Activated naive CD8-positive, alpha-beta T cell treated with anti-CD3 and anti-CD28 coated beads, Interleukin-2, amount 10 ng/mL, durations not matched to agents 7 days and 5 days (primary cell): ENCODE measurements around the gene HEY2. TPM values are rescaled to one million over a fixed set of nuclear protein-coding genes. Genes with fewer than 3 reads are reported as not detected.

Experiments used
- ATAC-seq: fragments of 150-1000 bp; cut with Tn5 transposase; one replicate; pipeline ENCODE4 v1.10.0; 2021; ENCODE audit warnings: low read depth, moderate library complexity
- POLR2A ChIA-PET: fragments of 350-600 bp; sonication (Branson Sonifier 250); formaldehyde crosslinking; loops from one replicate; lab custom pipeline; 2021; ENCODE audit warnings: antibody characterized with exemption; lab: Charles Lee
- DNase-seq: peaks from one replicate; pipeline ENCODE4 v3.0.0; 2021
- H3K27ac Mint-ChIP-seq: one replicate; pipeline ENCODE4 v1.8.0; 2022; ENCODE audit warnings: mild to moderate bottlenecking, mixed read lengths
- H3K27me3 Mint-ChIP-seq: one replicate; pipeline ENCODE4 v1.8.0; 2022; ENCODE audit warnings: mild to moderate bottlenecking, moderate library complexity, mixed read lengths
- H3K36me3 Mint-ChIP-seq: one replicate; pipeline ENCODE4 v1.8.0; 2021; ENCODE audit warnings: mild to moderate bottlenecking, mixed read lengths
- H3K4me1 Mint-ChIP-seq: one replicate; pipeline ENCODE4 v1.8.0; 2021; ENCODE audit warnings: mixed read lengths
- H3K4me3 Mint-ChIP-seq: one replicate; pipeline ENCODE4 v1.8.0; 2022; ENCODE audit warnings: mild to moderate bottlenecking, moderate library complexity, mixed read lengths
- H3K9me3 Mint-ChIP-seq: one replicate; pipeline ENCODE4 v1.8.0; 2021; ENCODE audit warnings: mixed read lengths
- total RNA-seq, 2 experiments: library from RNA; stranded (reverse); gene quantifications; one replicate each; pipeline ENCODE4 v1.2.3, GENCODE V29; 2021

HEY2 gene
- total RNA-seq, 2 experiments from 2014 or later: 0.11 to 0.22 TPM

GRCh38 chr6:125789576-125790357, 40.3 kb downstream of the HEY2 start:
- no peaks in the 10 kb centered on the region for H3K9me3 Mint-ChIP-seq
- DNase-seq (peak; percentile 67), ATAC-seq (peak; percentile 21)
- POLR2A ChIA-PET: interaction anchor here (0.6 to 5.2 kb wide), 32 partner anchors 9 to 1508 kb away, joined by 3 to 161 read pairs (median 6); partner anchors contain the start of genes HDDC2, HINT3 and TRMT11
- peaks cover 36% of the 10 kb centered on the region for H3K4me1 Mint-ChIP-seq
- H3K27ac Mint-ChIP-seq: peak overlapping the region; percentile 99
- H3K4me3 Mint-ChIP-seq: peak overlapping the region; percentile 96
- H3K36me3 Mint-ChIP-seq: peaks cover 13% of the 10 kb centered on the region
- H3K27me3 Mint-ChIP-seq: no peaks in the 10 kb centered on the region

GRCh38 chr6:125790358-125791150, 41.1 kb downstream of the HEY2 start, which contains the start of gene NCOA7:
Gene NCOA7 (plus strand): TSS chr6:125790960. CDS start chr6:125815355, 24,395 bp downstream.
- ATAC-seq (peak; percentile 85), DNase-seq (peak; percentile 85)
- POLR2A ChIA-PET: interaction anchor here (0.5 to 5.2 kb wide), 41 partner anchors 8 to 1554 kb away, joined by 3 to 161 read pairs (median 4); partner anchors contain the start of genes HDDC2, HINT3 and TRMT11
- peaks cover 36% of the 10 kb centered on the region for H3K4me1 Mint-ChIP-seq
- peak within 1 kb of the TSS; percentile 99 for H3K27ac Mint-ChIP-seq
- peak within 1 kb of the TSS; percentile 96 for H3K4me3 Mint-ChIP-seq
- H3K36me3 Mint-ChIP-seq: peaks cover 13% of the 10 kb centered on the region
- H3K9me3 Mint-ChIP-seq: no peaks in the 10 kb centered on the region
- H3K27me3 Mint-ChIP-seq: no peaks in the 10 kb centered on the region

- Mint-ChIP-seq H3K4me3 (peak overlapping the region; percentile 89), H3K9me3 (no peaks in the 10 kb centered on the region), H3K4me1 (peaks cover 36% of the 10 kb centered on the region), H3K36me3 (peaks cover 7% of the 10 kb centered on the region), H3K27ac (peak overlapping the region; percentile 77), H3K27me3 (no peaks in the 10 kb centered on the region)
- POLR2A ChIA-PET: interaction anchor here (0.5 to 5.2 kb wide), 31 partner anchors 10 to 1553 kb away, joined by 3 to 161 read pairs (median 6); partner anchors contain the start of genes HDDC2, HINT3 and TRMT11
- DNase-seq: no peak
- ATAC-seq: peak; percentile 43
Observed at GRCh38 chr6:125791151-125791819, 41.9 kb downstream of the HEY2 start.

- no peak for DNase-seq
- Mint-ChIP-seq H3K36me3 (peaks cover 7% of the 10 kb centered on the region), H3K27ac (peak overlapping the region; percentile 77), H3K4me3 (peak overlapping the region; percentile 89), H3K4me1 (peaks cover 36% of the 10 kb centered on the region), H3K27me3 (no peaks in the 10 kb centered on the region), H3K9me3 (no peaks in the 10 kb centered on the region)
- POLR2A ChIA-PET: interaction anchor here (0.9 to 5.2 kb wide), 8 partner anchors 11 to 195 kb away, joined by 3 to 161 read pairs (median 23); partner anchors contain the start of genes HINT3 and TRMT11
- ATAC-seq: no peak
Observed at GRCh38 chr6:125791820-125792165, 42.4 kb downstream of the HEY2 start.

- POLR2A ChIA-PET: interaction anchor here (1.1 to 5.2 kb wide), 5 partner anchors 11 to 194 kb away, joined by 3 to 161 read pairs (median 37); partner anchors contain the start of genes HINT3 and TRMT11
- Mint-ChIP-seq H3K27me3 (no peaks in the 10 kb centered on the region), H3K27ac (no peak overlapping the region), H3K9me3 (no peaks in the 10 kb centered on the region), H3K4me3 (peak overlapping the region; percentile 89), H3K36me3 (peaks cover 5% of the 10 kb centered on the region), H3K4me1 (peaks cover 36% of the 10 kb centered on the region)
- ATAC-seq: no peak
- DNase-seq: no peak
Observed at GRCh38 chr6:125792172-125792571, 42.7 kb downstream of the HEY2 start.

GRCh38 chr6:125792680-125793079, 43.2 kb downstream of the HEY2 start:
- H3K4me3 Mint-ChIP-seq: peak overlapping the region; percentile 31
- peak overlapping the region; percentile 15 for H3K27ac Mint-ChIP-seq

GRCh38 chr6:125793280-125793679, 43.8 kb downstream of the HEY2 start:
- no peak overlapping the region for H3K4me3 Mint-ChIP-seq
- no peaks in the 10 kb centered on the region for H3K9me3 Mint-ChIP-seq
- no peaks in the 10 kb centered on the region for H3K27me3 Mint-ChIP-seq
- H3K36me3 Mint-ChIP-seq: peaks cover 2% of the 10 kb centered on the region
- no peak overlapping the region for H3K27ac Mint-ChIP-seq
- POLR2A ChIA-PET: interaction anchor here (5.2 kb wide), 1 partner anchor 163 kb away, joined by 63 read pairs; the partner anchor contains the start of gene HINT3
- DNase-seq (no peak), ATAC-seq (no peak)
- H3K4me1 Mint-ChIP-seq: peaks cover 34% of the 10 kb centered on the region

More at GRCh38 chr6:125792680-125793079, 43.2 kb downstream of the HEY2 start:
- H3K9me3 Mint-ChIP-seq: no peaks in the 10 kb centered on the region
- no peak for ATAC-seq
- H3K27me3 Mint-ChIP-seq: no peaks in the 10 kb centered on the region
- POLR2A ChIA-PET: interaction anchor here (3.0 to 5.2 kb wide), 2 partner anchors 127 to 164 kb away, joined by 35 to 63 read pairs; partner anchors contain the start of gene HINT3
- H3K4me1 Mint-ChIP-seq: peaks cover 36% of the 10 kb centered on the region
- H3K36me3 Mint-ChIP-seq: peaks cover 2% of the 10 kb centered on the region
- no peak for DNase-seq

- H3K27ac Mint-ChIP-seq: no peak overlapping the region
- no peak overlapping the region for H3K4me3 Mint-ChIP-seq
- H3K9me3 Mint-ChIP-seq: no peaks in the 10 kb centered on the region
- DNase-seq (no peak), ATAC-seq (no peak)
- H3K27me3 Mint-ChIP-seq: no peaks in the 10 kb centered on the region
- POLR2A ChIA-PET: interaction anchor here (0.8 kb wide), 1 partner anchor 13 kb away, joined by 3 read pairs; no protein-coding TSS in a partner anchor
- peaks cover 36% of the 10 kb centered on the region for H3K4me1 Mint-ChIP-seq
- H3K36me3 Mint-ChIP-seq: peaks cover 4% of the 10 kb centered on the region
Observed at GRCh38 chr6:125793863-125794262, 44.4 kb downstream of the HEY2 start.

- Mint-ChIP-seq H3K9me3 (no peaks in the 10 kb centered on the region), H3K36me3 (peaks cover 8% of the 10 kb centered on the region), H3K4me3 (no peak overlapping the region), H3K4me1 (peaks cover 34% of the 10 kb centered on the region), H3K27ac (no peak overlapping the region), H3K27me3 (no peaks in the 10 kb centered on the region)
- POLR2A ChIA-PET: interaction anchor here (0.8 to 1.3 kb wide), 2 partner anchors 13 to 192 kb away, joined by 3 read pairs; partner anchors contain the start of gene TRMT11
- DNase-seq: no peak
- ATAC-seq: no peak
Observed at GRCh38 chr6:125794342-125795137, 45.1 kb downstream of the HEY2 start.

- no peak overlapping the region for H3K27ac Mint-ChIP-seq
- H3K4me1 Mint-ChIP-seq: peaks cover 29% of the 10 kb centered on the region
- POLR2A ChIA-PET: interaction anchor here (1.3 kb wide), 1 partner anchor 191 kb away, joined by 3 read pairs; the partner anchor contains the start of gene TRMT11
- H3K36me3 Mint-ChIP-seq: peaks cover 10% of the 10 kb centered on the region
- H3K27me3 Mint-ChIP-seq: no peaks in the 10 kb centered on the region
- ATAC-seq (no peak), DNase-seq (no peak)
- no peaks in the 10 kb centered on the region for H3K9me3 Mint-ChIP-seq
- H3K4me3 Mint-ChIP-seq: no peak overlapping the region
Observed at GRCh38 chr6:125795301-125795700, 45.9 kb downstream of the HEY2 start.

GRCh38 chr6:125797120-125797885, 47.9 kb downstream of the HEY2 start:
- POLR2A ChIA-PET: no interaction called here
- Mint-ChIP-seq H3K9me3 (no peaks in the 10 kb centered on the region), H3K4me1 (peaks cover 24% of the 10 kb centered on the region), H3K36me3 (peaks cover 14% of the 10 kb centered on the region), H3K27me3 (no peaks in the 10 kb centered on the region), H3K27ac (no peak overlapping the region), H3K4me3 (no peak overlapping the region)
- DNase-seq (no peak), ATAC-seq (no peak)
